GM12891 (cell line): ENCODE measurements around the gene HHIP.

Experiments
- PAX5 ChIP-seq: IDR thresholded peaks from 2 replicates; pipeline ENCODE4 v1.6.1; 2011; ENCODE audit warnings: low read length, moderate library complexity, mild to moderate bottlenecking; ENCODE audit not compliant: insufficient read depth, severe bottlenecking
- POLR2A ChIP-seq: IDR thresholded peaks from 2 replicates; pipeline ENCODE4 v1.6.1; 2011; ENCODE audit warnings: low read depth, low read length, control low read depth
- POLR2AphosphoS5 ChIP-seq: IDR thresholded peaks from 2 replicates; pipeline ENCODE4 v1.6.1; 2011; ENCODE audit warnings: low read depth, low read length, control low read depth
- POU2F2 ChIP-seq: IDR thresholded peaks from 2 replicates; pipeline ENCODE4 v1.6.1; 2011; ENCODE audit warnings: low read depth, mild to moderate bottlenecking, control low read depth, low read length, moderate library complexity
- SPI1 ChIP-seq: IDR thresholded peaks from 2 replicates; pipeline ENCODE4 v1.6.1; 2011; ENCODE audit warnings: low read depth, low read length, control low read depth
- TAF1 ChIP-seq: IDR thresholded peaks from 2 replicates; pipeline ENCODE4 v1.6.1; 2011; ENCODE audit warnings: low read depth, low read length, control low read depth

- no peak for TF ChIP-seq SPI1
- no peak for TF ChIP-seq POLR2AphosphoS5
- no peak for TF ChIP-seq TAF1
- no peak for TF ChIP-seq POLR2A
- TF ChIP-seq PAX5: no peak
- TF ChIP-seq POU2F2: no peak
These were observed 141.7 kb downstream of the HHIP start for GRCh38 chr4:144787365-144788258.
